ENCODE measurements around the gene PANK1.

DNA sequence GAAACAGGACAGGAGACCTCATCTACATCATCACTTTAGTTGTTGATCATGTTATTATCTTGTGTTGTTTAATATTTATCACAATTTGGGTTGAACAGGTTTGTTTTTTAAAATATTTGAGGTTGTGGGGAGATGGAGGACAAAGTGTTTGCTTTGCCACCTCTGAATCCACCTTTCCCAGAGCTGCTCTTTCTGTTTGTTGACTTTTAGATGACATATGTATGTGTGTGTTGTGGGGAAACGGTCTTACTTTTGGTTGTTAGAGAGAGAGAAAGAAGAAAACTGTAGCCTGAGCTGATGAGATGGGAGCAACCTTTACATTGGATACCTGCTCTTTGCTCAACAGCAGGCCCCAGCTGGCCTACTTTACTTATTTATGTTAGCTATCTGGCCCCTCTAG is 90.6 kb downstream of the PANK1 start:
- TF ChIP-seq, protein P1, sequence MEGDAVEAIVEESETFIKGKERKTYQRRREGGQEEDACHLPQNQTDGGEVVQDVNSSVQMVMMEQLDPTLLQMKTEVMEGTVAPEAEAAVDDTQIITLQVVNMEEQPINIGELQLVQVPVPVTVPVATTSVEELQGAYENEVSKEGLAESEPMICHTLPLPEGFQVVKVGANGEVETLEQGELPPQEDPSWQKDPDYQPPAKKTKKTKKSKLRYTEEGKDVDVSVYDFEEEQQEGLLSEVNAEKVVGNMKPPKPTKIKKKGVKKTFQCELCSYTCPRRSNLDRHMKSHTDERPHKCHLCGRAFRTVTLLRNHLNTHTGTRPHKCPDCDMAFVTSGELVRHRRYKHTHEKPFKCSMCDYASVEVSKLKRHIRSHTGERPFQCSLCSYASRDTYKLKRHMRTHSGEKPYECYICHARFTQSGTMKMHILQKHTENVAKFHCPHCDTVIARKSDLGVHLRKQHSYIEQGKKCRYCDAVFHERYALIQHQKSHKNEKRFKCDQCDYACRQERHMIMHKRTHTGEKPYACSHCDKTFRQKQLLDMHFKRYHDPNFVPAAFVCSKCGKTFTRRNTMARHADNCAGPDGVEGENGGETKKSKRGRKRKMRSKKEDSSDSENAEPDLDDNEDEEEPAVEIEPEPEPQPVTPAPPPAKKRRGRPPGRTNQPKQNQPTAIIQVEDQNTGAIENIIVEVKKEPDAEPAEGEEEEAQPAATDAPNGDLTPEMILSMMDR (IDR thresholded peaks at IDR 0.05), result no peak
- TF ChIP-seq ZFX (IDR thresholded peaks at IDR 0.05; ENCODE audit: borderline replicate concordance), result no peak
